Smooth muscle cell (in vitro differentiated cells): Measurements from ENCODE around the gene CHAT. TPM values are rescaled to one million over a fixed set of nuclear protein-coding genes. Genes with fewer than 3 reads are reported as not detected.
A peak's percentile ranks its signal among the peaks of the same experiment; 100 is the strongest.

Source experiments
- DNase-seq: peaks from one replicate; lab custom pipeline; 2025; ENCODE audit not compliant: unreplicated experiment; lab: John Stamatoyannopoulos, UW
- H2AFZ ChIP-seq: fragments of 200-600 bp; sonication (generic); 2 replicates; pipeline ENCODE4 v1.6.0; 2016; ENCODE audit warnings: antibody characterized with exemption, low read depth, mild to moderate bottlenecking
- H3F3A ChIP-seq: fragments of 200-600 bp; sonication (generic); 2 replicates; pipeline ENCODE4 v1.6.0; 2017; ENCODE audit warnings: antibody characterized with exemption, low read depth
- H3K27ac ChIP-seq: fragments of 200-600 bp; sonication (generic); 2 replicates; pipeline ENCODE4 v1.5.1; 2016; ENCODE audit warnings: low read depth, mild to moderate bottlenecking
- H3K27me3 ChIP-seq: fragments of 200-600 bp; sonication (generic); 2 replicates; pipeline ENCODE4 v1.6.1; 2016; ENCODE audit warnings: low read depth, mild to moderate bottlenecking
- H3K36me3 ChIP-seq: fragments of 200-600 bp; sonication (generic); 2 replicates; pipeline ENCODE4 v1.5.1; 2016; ENCODE audit warnings: low read depth
- H3K4me1 ChIP-seq: fragments of 200-600 bp; sonication (generic); 2 replicates; pipeline ENCODE4 v1.5.1; 2016; ENCODE audit warnings: low read depth
- H3K4me2 ChIP-seq: fragments of 200-600 bp; sonication (generic); 2 replicates; pipeline ENCODE4 v1.6.0; 2016; ENCODE audit warnings: mild to moderate bottlenecking
- H3K4me3 ChIP-seq: fragments of 200-600 bp; sonication (generic); 2 replicates; pipeline ENCODE4 v1.5.1; 2016; ENCODE audit warnings: mild to moderate bottlenecking
- H3K79me2 ChIP-seq: fragments of 200-600 bp; sonication (generic); 2 replicates; pipeline ENCODE4 v1.6.0; 2016; ENCODE audit warnings: low read depth, mild to moderate bottlenecking
- H3K9ac ChIP-seq: fragments of 200-600 bp; sonication (generic); 2 replicates; pipeline ENCODE4 v1.6.0; 2016; ENCODE audit warnings: low read depth
- H3K9me3 ChIP-seq: fragments of 200-600 bp; sonication (generic); replicated peaks from 2 replicates; pipeline ENCODE4 v1.5.1; 2016; ENCODE audit warnings: low read depth
- H4K20me1 ChIP-seq: fragments of 200-600 bp; sonication (generic); 2 replicates; pipeline ENCODE4 v1.6.0; 2016; ENCODE audit warnings: low read depth
- CTCF ChIP-seq: fragments of 200-600 bp; sonication (generic); IDR thresholded peaks from 2 replicates; pipeline ENCODE4 v1.5.1; 2017; ENCODE audit warnings: borderline replicate concordance, mild to moderate bottlenecking, antibody characterized with exemption; ENCODE audit not compliant: insufficient read depth, poor library complexity, severe bottlenecking
- WGBS: methylation state at CpG from one replicate; pipeline ENCODE4 v1.1.7; 2016; ENCODE audit warnings: low lambda C conversion rate; 5-methylcytosine and 5-hydroxymethylcytosine counted together
- polyA plus RNA-seq: library from polyadenylated mRNA; unstranded; fragments of >200 nt; fragmentation: Nextera tagmentation; extraction: Ambion mirVana; gene quantifications from 2 replicates; pipeline ENCODE4 v1.2.1, GENCODE V29; 2016
- total RNA-seq: library from RNA; depleted of rRNA; stranded (reverse); fragments of >200 nt; gene quantifications from 2 replicates; pipeline ENCODE4 v1.2.3, GENCODE V29; 2014

CHAT gene
- total and polyA plus RNA-seq, 2 experiments from 2014 or later = not detected

DNA sequence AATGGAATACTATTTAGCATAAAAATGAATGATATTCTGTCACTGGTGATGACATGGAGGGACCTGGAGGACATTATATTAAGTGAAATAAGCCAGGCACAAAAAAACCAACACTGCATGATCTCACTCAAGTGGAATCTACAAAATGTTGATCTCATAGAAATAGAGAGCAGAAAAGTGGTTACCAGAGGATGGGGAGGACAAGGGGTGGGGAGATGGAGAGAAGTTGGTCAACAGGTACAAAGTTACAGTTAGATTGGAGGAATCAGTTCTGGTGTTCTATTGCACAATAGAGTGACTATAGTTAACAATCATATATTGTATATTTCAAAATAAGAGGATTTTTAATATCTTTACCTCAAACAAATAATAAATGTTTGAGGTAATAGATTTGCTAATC is 28.4 kb upstream of the CHAT start:
- H3K36me3 ChIP-seq = no peaks in the 10 kb centered on the region
- H3K4me3 ChIP-seq = no peak overlapping the region
- no peak overlapping the region for H3K4me2 ChIP-seq
- H3K79me2 ChIP-seq = no peaks in the 10 kb centered on the region
- H3K27ac ChIP-seq = no peak overlapping the region
- no peak overlapping the region for H3K9ac ChIP-seq
- H4K20me1 ChIP-seq = no peaks in the 10 kb centered on the region
- no peaks in the 10 kb centered on the region for H3K9me3 ChIP-seq
- H3K4me1 ChIP-seq = no peaks in the 10 kb centered on the region
- H2AFZ ChIP-seq = no peak overlapping the region
- TF ChIP-seq CTCF = no peak
- H3F3A ChIP-seq = no peaks in the 10 kb centered on the region
- no peak for DNase-seq
- H3K27me3 ChIP-seq = no peaks in the 10 kb centered on the region

- Histone ChIP-seq H2AFZ (no peak overlapping the region), H3K4me1 (no peaks in the 10 kb centered on the region), H3K27me3 (no peaks in the 10 kb centered on the region), H3K9ac (no peak overlapping the region), H3K4me3 (no peak overlapping the region), H3K9me3 (no peaks in the 10 kb centered on the region), H3K4me2 (no peak overlapping the region), H3K36me3 (no peaks in the 10 kb centered on the region), H3F3A (no peaks in the 10 kb centered on the region), H4K20me1 (no peaks in the 10 kb centered on the region), H3K79me2 (no peaks in the 10 kb centered on the region), H3K27ac (no peak overlapping the region)
- WGBS = 90% methylated on average over 4 of the region's 4 CpGs
- no peak for TF ChIP-seq CTCF
- no peak for DNase-seq
Observed at GRCh38 chr10:49587981-49588380, 25.9 kb upstream of the CHAT start.

- WGBS = 44% methylated on average over 9 of the region's 9 CpGs
- Histone ChIP-seq H2AFZ (no peak overlapping the region), H3K27ac (no peak overlapping the region), H4K20me1 (no peaks in the 10 kb centered on the region), H3K9ac (no peak overlapping the region), H3K4me2 (no peak overlapping the region), H3K4me1 (no peaks in the 10 kb centered on the region), H3K4me3 (no peak overlapping the region), H3K79me2 (no peaks in the 10 kb centered on the region), H3K9me3 (no peaks in the 10 kb centered on the region), H3K27me3 (no peaks in the 10 kb centered on the region), H3F3A (no peaks in the 10 kb centered on the region), H3K36me3 (no peaks in the 10 kb centered on the region)
- no peak for DNase-seq
- TF ChIP-seq CTCF = peak; percentile 91
Observed at GRCh38 chr10:49592726-49593563, 20.9 kb upstream of the CHAT start.

GRCh38 chr10:49593564-49593875 is 20.3 kb upstream of the CHAT start:
- no peaks in the 10 kb centered on the region for H3K79me2 ChIP-seq
- 84% methylated on average over 6 of the region's 6 CpGs for WGBS
- no peak for DNase-seq
- no peaks in the 10 kb centered on the region for H3K4me1 ChIP-seq
- H2AFZ ChIP-seq = no peak overlapping the region
- no peaks in the 10 kb centered on the region for H4K20me1 ChIP-seq
- no peak for TF ChIP-seq CTCF
- no peak overlapping the region for H3K4me3 ChIP-seq
- no peaks in the 10 kb centered on the region for H3K27me3 ChIP-seq
- H3K4me2 ChIP-seq = no peak overlapping the region
- no peaks in the 10 kb centered on the region for H3K36me3 ChIP-seq
- H3K9me3 ChIP-seq = no peaks in the 10 kb centered on the region
- H3F3A ChIP-seq = no peaks in the 10 kb centered on the region
- no peak overlapping the region for H3K9ac ChIP-seq
- no peak overlapping the region for H3K27ac ChIP-seq
